GM18519 (cell line): ENCODE data around the gene TUBB8B.
A peak's percentile ranks its signal among the peaks of the same experiment; 100 is the strongest.
"Not testable (repeated sequence)": the region's sequence is repeated elsewhere in the genome, so short reads cannot be mapped to it uniquely, and the experiment has no call there.

ENCODE experiments used
- ATAC-seq: cut with Tn5 transposase; IDR thresholded peaks from one replicate; pipeline ENCODE4 v1.9.1; 2021; ENCODE audit warnings: mild to moderate bottlenecking, moderate library complexity; ENCODE audit not compliant: unreplicated experiment, low FRiP score

Gene TUBB8B

GRCh38 chr18:49176-49665 is at the start of gene TUBB8B:
Gene TUBB8B, minus strand, starts transcription at chr18:49615. Its CDS starts 58 bp downstream, at chr18:49557.
- not testable (repeated sequence) for ATAC-seq

- ATAC-seq = peak; percentile 97
Observed at GRCh38 chr18:97252-97914, 48.0 kb upstream of the TUBB8B start.

GRCh38 chr18:96767-97131 is 47.3 kb upstream of the TUBB8B start:
- not testable (repeated sequence) for ATAC-seq

GRCh38 chr18:96101-96766 is 46.8 kb upstream of the TUBB8B start:
- ATAC-seq = peak; percentile 40

GRCh38 chr18:95580-95979 is 46.2 kb upstream of the TUBB8B start:
- ATAC-seq = not testable (repeated sequence)

GRCh38 chr18:93897-94408 is 44.5 kb upstream of the TUBB8B start:
- not testable (repeated sequence) for ATAC-seq

GRCh38 chr18:91561-91960 is 42.1 kb upstream of the TUBB8B start:
- ATAC-seq = not testable (repeated sequence)

- ATAC-seq = not testable (repeated sequence)
Observed at GRCh38 chr18:90396-91193, 41.2 kb upstream of the TUBB8B start.

- ATAC-seq = not testable (repeated sequence)
Observed at GRCh38 chr18:89124-89523, 39.7 kb upstream of the TUBB8B start.

- ATAC-seq = not testable (repeated sequence)
Observed at GRCh38 chr18:84801-85200, 35.4 kb upstream of the TUBB8B start.

GRCh38 chr18:82626-83209 is 33.3 kb upstream of the TUBB8B start:
- ATAC-seq = not testable (repeated sequence)

- not testable (repeated sequence) for ATAC-seq
Observed at GRCh38 chr18:80881-81280, 31.5 kb upstream of the TUBB8B start.

- not testable (repeated sequence) for ATAC-seq
Observed at GRCh38 chr18:80202-80601, 30.8 kb upstream of the TUBB8B start.

- not testable (repeated sequence) for ATAC-seq
Observed at GRCh38 chr18:75525-76160, 26.2 kb upstream of the TUBB8B start.

GRCh38 chr18:73181-73777 is 23.9 kb upstream of the TUBB8B start:
- ATAC-seq = not testable (repeated sequence)

GRCh38 chr18:67701-68100 is 18.3 kb upstream of the TUBB8B start:
- ATAC-seq = not testable (repeated sequence)

- ATAC-seq = not testable (repeated sequence)
Observed at GRCh38 chr18:64279-64678, 14.9 kb upstream of the TUBB8B start.

GRCh38 chr18:63656-64055 is 14.2 kb upstream of the TUBB8B start:
- ATAC-seq = not testable (repeated sequence)

- not testable (repeated sequence) for ATAC-seq
Observed at GRCh38 chr18:54388-54787, 5.0 kb upstream of the TUBB8B start.
